Measurements from ENCODE around the gene TAF4B.

DNA sequence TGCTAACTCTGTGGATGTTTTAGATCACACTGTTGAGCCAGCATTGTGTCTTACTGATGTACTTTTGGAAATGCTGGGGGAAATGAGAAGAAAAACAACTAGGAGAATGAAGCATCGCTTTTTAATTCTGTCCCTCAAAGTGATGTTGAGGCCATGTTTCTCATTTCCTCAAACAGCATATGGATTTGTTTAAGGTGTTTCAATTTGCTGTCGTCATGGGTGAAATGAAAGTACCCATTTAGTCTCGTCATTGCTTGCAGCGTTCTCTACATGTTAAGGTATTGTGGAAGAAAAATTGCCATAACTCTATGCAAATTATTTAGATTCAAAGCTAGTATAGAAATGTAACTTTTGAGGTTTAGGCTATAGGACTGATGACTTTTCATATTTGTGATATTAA, 170.8 kb downstream of the TAF4B start:
- no peak for TF ChIP-seq TRIM28 (IDR thresholded peaks at IDR 0.05; ENCODE audit: borderline replicate concordance, low read length)
- no peak for TF ChIP-seq ZNF121 (tag by site-specific recombination; IDR thresholded peaks at IDR 0.05)
- no peak for TF ChIP-seq ZNF221 (tag by site-specific recombination; IDR thresholded peaks at IDR 0.05; ENCODE audit: borderline replicate concordance)
- TF ChIP-seq, protein P1, sequence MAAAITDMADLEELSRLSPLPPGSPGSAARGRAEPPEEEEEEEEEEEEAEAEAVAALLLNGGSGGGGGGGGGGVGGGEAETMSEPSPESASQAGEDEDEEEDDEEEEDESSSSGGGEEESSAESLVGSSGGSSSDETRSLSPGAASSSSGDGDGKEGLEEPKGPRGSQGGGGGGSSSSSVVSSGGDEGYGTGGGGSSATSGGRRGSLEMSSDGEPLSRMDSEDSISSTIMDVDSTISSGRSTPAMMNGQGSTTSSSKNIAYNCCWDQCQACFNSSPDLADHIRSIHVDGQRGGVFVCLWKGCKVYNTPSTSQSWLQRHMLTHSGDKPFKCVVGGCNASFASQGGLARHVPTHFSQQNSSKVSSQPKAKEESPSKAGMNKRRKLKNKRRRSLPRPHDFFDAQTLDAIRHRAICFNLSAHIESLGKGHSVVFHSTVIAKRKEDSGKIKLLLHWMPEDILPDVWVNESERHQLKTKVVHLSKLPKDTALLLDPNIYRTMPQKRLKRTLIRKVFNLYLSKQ (tag by site-specific recombination; IDR thresholded peaks at IDR 0.05; ENCODE audit: borderline replicate concordance): no peak
- TF ChIP-seq ZNF707 (tag by site-specific recombination; IDR thresholded peaks at IDR 0.05): no peak
- no peak for TF ChIP-seq ZNF24 (tag by site-specific recombination; IDR thresholded peaks at IDR 0.05)
- no peak for TF ChIP-seq ZNF280C (tag by site-specific recombination; IDR thresholded peaks at IDR 0.05)
- TF ChIP-seq, protein P2, sequence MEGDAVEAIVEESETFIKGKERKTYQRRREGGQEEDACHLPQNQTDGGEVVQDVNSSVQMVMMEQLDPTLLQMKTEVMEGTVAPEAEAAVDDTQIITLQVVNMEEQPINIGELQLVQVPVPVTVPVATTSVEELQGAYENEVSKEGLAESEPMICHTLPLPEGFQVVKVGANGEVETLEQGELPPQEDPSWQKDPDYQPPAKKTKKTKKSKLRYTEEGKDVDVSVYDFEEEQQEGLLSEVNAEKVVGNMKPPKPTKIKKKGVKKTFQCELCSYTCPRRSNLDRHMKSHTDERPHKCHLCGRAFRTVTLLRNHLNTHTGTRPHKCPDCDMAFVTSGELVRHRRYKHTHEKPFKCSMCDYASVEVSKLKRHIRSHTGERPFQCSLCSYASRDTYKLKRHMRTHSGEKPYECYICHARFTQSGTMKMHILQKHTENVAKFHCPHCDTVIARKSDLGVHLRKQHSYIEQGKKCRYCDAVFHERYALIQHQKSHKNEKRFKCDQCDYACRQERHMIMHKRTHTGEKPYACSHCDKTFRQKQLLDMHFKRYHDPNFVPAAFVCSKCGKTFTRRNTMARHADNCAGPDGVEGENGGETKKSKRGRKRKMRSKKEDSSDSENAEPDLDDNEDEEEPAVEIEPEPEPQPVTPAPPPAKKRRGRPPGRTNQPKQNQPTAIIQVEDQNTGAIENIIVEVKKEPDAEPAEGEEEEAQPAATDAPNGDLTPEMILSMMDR (tag by site-specific recombination; IDR thresholded peaks at IDR 0.05): no peak
- no peak for TF ChIP-seq ZNF561 (tag by site-specific recombination; IDR thresholded peaks at IDR 0.05; ENCODE audit: borderline replicate concordance)

All from HEK293 (cell line).